Measurements from ENCODE around the gene ZNF692.

Gene ZNF692

GRCh38 chr1:248824301-248824700 lies 34.6 kb downstream of the ZNF692 start:
- DNase-seq (ENCODE audit: low read depth), result no peak

- DNase-seq (ENCODE audit: low read depth), result peak; percentile 67
These were observed 35.3 kb downstream of the ZNF692 start for GRCh38 chr1:248823517-248824001.

- no peak for DNase-seq (ENCODE audit: low read depth)
These were observed 36.5 kb downstream of the ZNF692 start for GRCh38 chr1:248822148-248823032.

GRCh38 chr1:248821641-248822040 lies 37.2 kb downstream of the ZNF692 start:
- no peak for DNase-seq (ENCODE audit: low read depth)

- DNase-seq (ENCODE audit: low read depth), result peak; percentile 53
These were observed 37.8 kb downstream of the ZNF692 start for GRCh38 chr1:248821101-248821500.

- no peak for DNase-seq (ENCODE audit: low read depth)
These were observed 38.8 kb downstream of the ZNF692 start for GRCh38 chr1:248820041-248820585.

- no peak for DNase-seq (ENCODE audit: low read depth)
These were observed 40.1 kb downstream of the ZNF692 start for GRCh38 chr1:248818505-248819374.

GRCh38 chr1:248817065-248817464 lies 41.8 kb downstream of the ZNF692 start:
- DNase-seq (ENCODE audit: low read depth), result no peak

GRCh38 chr1:248816042-248816851 lies 42.6 kb downstream of the ZNF692 start:
- no peak for DNase-seq (ENCODE audit: low read depth)

- DNase-seq (ENCODE audit: low read depth), result no peak
These were observed 43.4 kb downstream of the ZNF692 start for GRCh38 chr1:248815407-248816034.

- DNase-seq (ENCODE audit: low read depth), result no peak
These were observed 44.5 kb downstream of the ZNF692 start for GRCh38 chr1:248814351-248814750.

- no peak for DNase-seq (ENCODE audit: low read depth)
These were observed 45.3 kb downstream of the ZNF692 start for GRCh38 chr1:248813546-248813945.

- DNase-seq (ENCODE audit: low read depth), result no peak
These were observed 46.0 kb downstream of the ZNF692 start for GRCh38 chr1:248812736-248813425.

GRCh38 chr1:248811514-248812490 lies 47.1 kb downstream of the ZNF692 start:
- no peak for DNase-seq (ENCODE audit: low read depth)

GRCh38 chr1:248810727-248811513 lies 48.0 kb downstream of the ZNF692 start:
- DNase-seq (ENCODE audit: low read depth), result peak; percentile 34

- no peak for DNase-seq (ENCODE audit: low read depth)
These were observed 48.7 kb downstream of the ZNF692 start for GRCh38 chr1:248810000-248810726.

GRCh38 chr1:248808876-248809275 lies 50.0 kb downstream of the ZNF692 start:
- DNase-seq (ENCODE audit: low read depth), result no peak

All from stromal cell of bone marrow (primary cell).